IMR-90 (cell line): ENCODE data around the gene CEP57L1. TPM values are rescaled to one million over a fixed set of nuclear protein-coding genes. Genes with fewer than 3 reads are reported as not detected.

Experiments used
- ATAC-seq: fragments of 200-7000 bp; cut with Tn5 transposase; 2 replicates; pipeline ENCODE4 v1.9.1; 2020; ENCODE audit warnings: low read depth, mild to moderate bottlenecking, moderate library complexity
- BruUV-seq: library from RNA; stranded (reverse); fragments of 400-500 nt; replicated peaks from 2 replicates; lab custom pipeline; 2021; lab: Mats Ljungman, UMichigan
- CTCF ChIA-PET: fragments of 300-600 bp; formaldehyde crosslinking; extraction: SDS; loops from one replicate; lab custom pipeline; 2021; ENCODE audit warnings: antibody characterized with exemption; lab: Yijun Ruan, JAX
- POLR2A ChIA-PET: fragments of 300-600 bp; sonication (Branson Sonifier 250); formaldehyde crosslinking; loops from one replicate; lab custom pipeline; 2022; ENCODE audit warnings: antibody characterized with exemption; ENCODE audit not compliant: unreplicated experiment; lab: Charles Lee
- DNase-seq: peaks from one replicate; pipeline ENCODE4 v3.0.0; 2013
- H2AFZ ChIP-seq: replicated peaks from 2 replicates; pipeline ENCODE3; 2013; ENCODE audit warnings: low read length, mild to moderate bottlenecking; ENCODE audit not compliant: poor library complexity
- H2AK5ac ChIP-seq: 2 replicates; pipeline ENCODE4 v1.6.1; 2013; ENCODE audit warnings: low read depth, low read length, inconsistent platforms
- H2AK9ac ChIP-seq: replicated peaks from 2 replicates; pipeline ENCODE3; 2013; ENCODE audit warnings: mild to moderate bottlenecking, low read depth, low read length, moderate library complexity; ENCODE audit not compliant: poor library complexity
- H2BK120ac ChIP-seq: 2 replicates; pipeline ENCODE4 v1.6.1; 2013; ENCODE audit warnings: low read depth, low read length, inconsistent platforms
- H2BK15ac ChIP-seq: 3 replicates; pipeline ENCODE4 v1.6.1; 2013; ENCODE audit warnings: low read depth, low read length, inconsistent platforms
- H2BK20ac ChIP-seq: 2 replicates; pipeline ENCODE4 v1.6.1; 2013; ENCODE audit warnings: low read depth, mild to moderate bottlenecking, inconsistent platforms, low read length, moderate library complexity
- H2BK5ac ChIP-seq: 2 replicates; pipeline ENCODE4 v1.6.1; 2013; ENCODE audit warnings: mild to moderate bottlenecking, low read depth, low read length, inconsistent platforms; ENCODE audit not compliant: poor library complexity, severe bottlenecking
- H3K14ac ChIP-seq: replicated peaks from 2 replicates; pipeline ENCODE4 v1.6.1; 2013; ENCODE audit warnings: low read depth, low read length, inconsistent platforms
- H3K18ac ChIP-seq: 2 replicates; pipeline ENCODE4 v1.6.1; 2013; ENCODE audit warnings: low read depth, low read length, control low read depth
- H3K23ac ChIP-seq: 2 replicates; pipeline ENCODE4 v1.6.1; 2013; ENCODE audit warnings: low read depth, low read length, inconsistent platforms
- H3K27ac ChIP-seq: 2 replicates; pipeline ENCODE4 v1.5.1; 2013; ENCODE audit warnings: mild to moderate bottlenecking, control low read depth, low read length; ENCODE audit not compliant: insufficient read depth
- H3K27me3 ChIP-seq: 2 replicates; pipeline ENCODE4 v1.6.1; 2013; ENCODE audit warnings: low read length; ENCODE audit not compliant: control insufficient read depth, insufficient read depth
- H3K36me3 ChIP-seq: 2 replicates; pipeline ENCODE4 v1.6.1; 2013; ENCODE audit warnings: low read length, mixed read lengths; ENCODE audit not compliant: control insufficient read depth, insufficient read depth
- H3K4ac ChIP-seq: 2 replicates; pipeline ENCODE4 v1.6.1; 2013; ENCODE audit warnings: low read depth, low read length, inconsistent platforms
- H3K4me1 ChIP-seq: 2 replicates; pipeline ENCODE4 v1.6.1; 2013; ENCODE audit warnings: low read length, mixed read lengths; ENCODE audit not compliant: control insufficient read depth, insufficient read depth
- H3K4me2 ChIP-seq: 2 replicates; pipeline ENCODE4 v1.6.1; 2013; ENCODE audit warnings: low read depth, mild to moderate bottlenecking, control low read depth, low read length, moderate library complexity
- H3K4me3 ChIP-seq: 2 replicates; pipeline ENCODE4 v1.5.1; 2013; ENCODE audit warnings: low read depth, mild to moderate bottlenecking, control low read depth, low read length, moderate library complexity; ENCODE audit not compliant: insufficient read depth
- H3K56ac ChIP-seq: 2 replicates; pipeline ENCODE4 v1.6.1; 2013; ENCODE audit warnings: low read length, inconsistent platforms; ENCODE audit not compliant: insufficient read depth; ENCODE audit errors: extremely low read depth
- H3K79me1 ChIP-seq, 2 experiments: 2 replicates each; pipeline ENCODE4 v1.6.1; 2013; ENCODE audit warnings: low read length in 2 of 2, inconsistent platforms in 1 of 2, low read depth in 1 of 2
- H3K9ac ChIP-seq: 2 replicates; pipeline ENCODE4 v1.6.1; 2013; ENCODE audit warnings: low read depth, low read length, control low read depth
- H3K9me1 ChIP-seq: 2 replicates; pipeline ENCODE4 v1.6.1; 2013; ENCODE audit warnings: low read length, inconsistent platforms; ENCODE audit not compliant: insufficient read depth
- H3K9me3 ChIP-seq: 2 replicates; pipeline ENCODE4 v1.6.1; 2013; ENCODE audit warnings: low read length; ENCODE audit not compliant: control insufficient read depth, insufficient read depth
- H4K20me1 ChIP-seq: 2 replicates; pipeline ENCODE4 v1.6.1; 2013; ENCODE audit warnings: low read length, inconsistent platforms; ENCODE audit not compliant: insufficient read depth
- H4K5ac ChIP-seq: 2 replicates; pipeline ENCODE4 v1.6.1; 2013; ENCODE audit warnings: mild to moderate bottlenecking, low read depth, low read length, control low read depth
- H4K8ac ChIP-seq, 2 experiments: 2 replicates each; pipeline ENCODE4 v1.6.1; 2013; ENCODE audit warnings: low read depth in 2 of 2, low read length in 2 of 2, control low read depth in 1 of 2, inconsistent platforms in 1 of 2
- H4K91ac ChIP-seq: 2 replicates; pipeline ENCODE4 v1.6.1; 2013; ENCODE audit warnings: low read depth, low read length, inconsistent platforms; ENCODE audit not compliant: insufficient read depth
- BHLHE40 ChIP-seq: fragments of 150-350 bp; IDR thresholded peaks from 2 replicates; pipeline ENCODE4 v1.6.1; 2016; ENCODE audit warnings: mild to moderate bottlenecking, low read depth, low read length
- CEBPB ChIP-seq: IDR thresholded peaks from 2 replicates; pipeline ENCODE4 v1.6.1; 2012; ENCODE audit warnings: low read depth, low read length, improper control_type of control experiment
- CHD1 ChIP-seq: IDR thresholded peaks from 2 replicates; pipeline ENCODE4 v1.6.1; 2012; ENCODE audit warnings: low read depth, low read length, improper control_type of control experiment
- FOS ChIP-seq: fragments of 150-350 bp; IDR thresholded peaks from 2 replicates; pipeline ENCODE4 v1.6.1; 2016; ENCODE audit warnings: low read depth, low read length
- MAFK ChIP-seq: IDR thresholded peaks from 2 replicates; pipeline ENCODE4 v1.6.1; 2012; ENCODE audit warnings: low read depth, low read length, improper control_type of control experiment
- MAZ ChIP-seq: IDR thresholded peaks from 2 replicates; pipeline ENCODE4 v1.6.1; 2012; ENCODE audit warnings: low read depth, mild to moderate bottlenecking, low read length, improper control_type of control experiment, moderate library complexity, borderline replicate concordance
- MXI1 ChIP-seq: IDR thresholded peaks from 2 replicates; pipeline ENCODE4 v1.6.1; 2012; ENCODE audit warnings: low read depth, mild to moderate bottlenecking, low read length, moderate library complexity, borderline replicate concordance
- NFE2L2 ChIP-seq: fragments of 150-350 bp; IDR thresholded peaks from 2 replicates; pipeline ENCODE4 v1.6.1; 2016; ENCODE audit warnings: low read depth, mild to moderate bottlenecking, low read length
- POLR2A ChIP-seq: IDR thresholded peaks from 2 replicates; pipeline ENCODE4 v1.6.1; 2012; ENCODE audit warnings: mild to moderate bottlenecking, low read depth, low read length
- RAD21 ChIP-seq: IDR thresholded peaks from 2 replicates; pipeline ENCODE4 v1.6.1; 2012; ENCODE audit warnings: low read length, improper control_type of control experiment
- RCOR1 ChIP-seq: IDR thresholded peaks from 2 replicates; pipeline ENCODE4 v1.6.1; 2012; ENCODE audit warnings: mild to moderate bottlenecking, low read length, improper control_type of control experiment; ENCODE audit not compliant: insufficient replicate concordance
- RFX5 ChIP-seq: IDR thresholded peaks from 2 replicates; pipeline ENCODE4 v1.8.0; 2012; ENCODE audit warnings: low read depth, mild to moderate bottlenecking, low read length, moderate library complexity
- SMC3 ChIP-seq: fragments of 150-350 bp; IDR thresholded peaks from 2 replicates; pipeline ENCODE4 v1.6.1; 2016; ENCODE audit warnings: low read depth, mild to moderate bottlenecking, antibody characterized with exemption, low read length, moderate library complexity
- WGBS, 2 experiments: methylation state at CpG; one replicate each; pipeline versions ENCODE4 v1.1.5 to v1.1.7; 2013; ENCODE audit warnings: missing lambda C conversion rate in 2 of 2; ENCODE audit not compliant: insufficient read length in 1 of 2; ENCODE audit errors: extremely low coverage in 2 of 2; 5-methylcytosine and 5-hydroxymethylcytosine counted together
- dilution Hi-C: fragments of 300-500 bp; cut with HindIII; formaldehyde crosslinking; loops from one replicate; pipeline ENCODE4 v1.14.3; 2018; ENCODE audit warnings: low sequenced_read_pairs; ENCODE audit not compliant: unreplicated experiment
- in situ Hi-C: fragments of 300-500 bp; cut with MboI; formaldehyde crosslinking; loops from 3 replicates; pipeline ENCODE4 v1.14.3; 2019; ENCODE audit warnings: low sequenced_read_pairs, inconsistent platforms, mixed read lengths
- intact Hi-C: fragments of 100-400 bp; cut with micrococcal nuclease; formaldehyde crosslinking; loops from 2 replicates; pipeline ENCODE4 v1.10.0; 2022
- polyA plus RNA-seq, 3 experiments: library from polyadenylated mRNA; depleted of rRNA; stranded (reverse); fragments of >200 nt; gene quantifications; 2 replicates each; pipeline ENCODE4 v1.2.3, GENCODE V29; 2012; ENCODE audit warnings: low replicate concordance in 1 of 3
- total RNA-seq: library from RNA; depleted of rRNA; stranded (reverse); fragments of >200 nt; gene quantifications from 2 replicates; pipeline ENCODE4 v1.2.3, GENCODE V29; 2012
- TF ChIP-seq, protein P1 (sequence below): fragments of 150-350 bp; IDR thresholded peaks from 2 replicates; pipeline ENCODE4 v1.6.1; 2016; ENCODE audit warnings: low read depth, mild to moderate bottlenecking, low read length, moderate library complexity, borderline replicate concordance
- TF ChIP-seq, protein P2 (sequence below): conservative IDR thresholded peaks from 2 replicates; pipeline ENCODE4 v1.5.1; 2012; ENCODE audit warnings: mild to moderate bottlenecking, low read depth, low read length, improper control_type of control experiment
- TF ChIP-seq, protein P3 (sequence below): fragments of 150-350 bp; IDR thresholded peaks from 2 replicates; pipeline ENCODE4 v1.6.1; 2017; ENCODE audit warnings: mild to moderate bottlenecking, antibody characterized with exemption, low read length, low read depth

The CEP57L1 gene
- total and polyA plus RNA-seq, 2 of the 4 experiments (the other 2 are of a cell fraction): 10.3 to 21.9 TPM

- Histone ChIP-seq H3K9me3 (no peaks in the 10 kb centered on the region), H3K14ac (no peak overlapping the region), H4K8ac (no peak overlapping the region), H4K5ac (no peak overlapping the region), H4K91ac (no peak overlapping the region), H3K79me1 (peaks cover 0 to 11% of the 10 kb centered on the region in 2 experiments; a peak in 3 of 4 replicates), H2BK120ac (no peak overlapping the region), H3K9ac (no peak overlapping the region), H3K4me3 (no peak overlapping the region), H2AK9ac (no peak overlapping the region), H3K56ac (no peak overlapping the region), H2BK15ac (no peak overlapping the region), H2BK20ac (no peak overlapping the region), H3K27ac (no peak overlapping the region), H3K4me1 (peaks cover 1% of the 10 kb centered on the region; the same call in 1 of the 2 replicates), H3K18ac (no peak overlapping the region), H3K27me3 (no peaks in the 10 kb centered on the region), H4K20me1 (no peaks in the 10 kb centered on the region), H3K4ac (no peak overlapping the region), H3K4me2 (no peak overlapping the region), H3K36me3 (no peaks in the 10 kb centered on the region), H2BK5ac (no peak overlapping the region), H3K9me1 (peaks cover 4% of the 10 kb centered on the region; the same call in 1 of the 2 replicates), H2AFZ (no peak overlapping the region), H2AK5ac (no peak overlapping the region), H3K23ac (no peak overlapping the region)
- intact Hi-C loops (no loop called here), dilution Hi-C loops (no loop called here), in situ Hi-C loops (no loop called here)
- ChIA-PET CTCF (interaction anchor here (0.7 to 0.9 kb wide), 3 partner anchors 8 to 159 kb away, joined by 3 read pairs; partner anchors contain the start of gene SESN1), POLR2A (no interaction called here)
- ATAC-seq: peak; percentile 27; the same call in 1 of the 2 replicates
- no peak for DNase-seq
- no TSS peak for BruUV-seq
- TF ChIP-seq MXI1: no peak
- no peak for TF ChIP-seq SMC3
- no peak for TF ChIP-seq MAFK
- no peak for TF ChIP-seq BHLHE40
- TF ChIP-seq, protein P1, sequence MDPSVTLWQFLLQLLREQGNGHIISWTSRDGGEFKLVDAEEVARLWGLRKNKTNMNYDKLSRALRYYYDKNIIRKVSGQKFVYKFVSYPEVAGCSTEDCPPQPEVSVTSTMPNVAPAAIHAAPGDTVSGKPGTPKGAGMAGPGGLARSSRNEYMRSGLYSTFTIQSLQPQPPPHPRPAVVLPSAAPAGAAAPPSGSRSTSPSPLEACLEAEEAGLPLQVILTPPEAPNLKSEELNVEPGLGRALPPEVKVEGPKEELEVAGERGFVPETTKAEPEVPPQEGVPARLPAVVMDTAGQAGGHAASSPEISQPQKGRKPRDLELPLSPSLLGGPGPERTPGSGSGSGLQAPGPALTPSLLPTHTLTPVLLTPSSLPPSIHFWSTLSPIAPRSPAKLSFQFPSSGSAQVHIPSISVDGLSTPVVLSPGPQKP: no peak
- TF ChIP-seq, protein P2, sequence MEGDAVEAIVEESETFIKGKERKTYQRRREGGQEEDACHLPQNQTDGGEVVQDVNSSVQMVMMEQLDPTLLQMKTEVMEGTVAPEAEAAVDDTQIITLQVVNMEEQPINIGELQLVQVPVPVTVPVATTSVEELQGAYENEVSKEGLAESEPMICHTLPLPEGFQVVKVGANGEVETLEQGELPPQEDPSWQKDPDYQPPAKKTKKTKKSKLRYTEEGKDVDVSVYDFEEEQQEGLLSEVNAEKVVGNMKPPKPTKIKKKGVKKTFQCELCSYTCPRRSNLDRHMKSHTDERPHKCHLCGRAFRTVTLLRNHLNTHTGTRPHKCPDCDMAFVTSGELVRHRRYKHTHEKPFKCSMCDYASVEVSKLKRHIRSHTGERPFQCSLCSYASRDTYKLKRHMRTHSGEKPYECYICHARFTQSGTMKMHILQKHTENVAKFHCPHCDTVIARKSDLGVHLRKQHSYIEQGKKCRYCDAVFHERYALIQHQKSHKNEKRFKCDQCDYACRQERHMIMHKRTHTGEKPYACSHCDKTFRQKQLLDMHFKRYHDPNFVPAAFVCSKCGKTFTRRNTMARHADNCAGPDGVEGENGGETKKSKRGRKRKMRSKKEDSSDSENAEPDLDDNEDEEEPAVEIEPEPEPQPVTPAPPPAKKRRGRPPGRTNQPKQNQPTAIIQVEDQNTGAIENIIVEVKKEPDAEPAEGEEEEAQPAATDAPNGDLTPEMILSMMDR: no peak
- TF ChIP-seq POLR2A: no peak
- TF ChIP-seq, protein P3, sequence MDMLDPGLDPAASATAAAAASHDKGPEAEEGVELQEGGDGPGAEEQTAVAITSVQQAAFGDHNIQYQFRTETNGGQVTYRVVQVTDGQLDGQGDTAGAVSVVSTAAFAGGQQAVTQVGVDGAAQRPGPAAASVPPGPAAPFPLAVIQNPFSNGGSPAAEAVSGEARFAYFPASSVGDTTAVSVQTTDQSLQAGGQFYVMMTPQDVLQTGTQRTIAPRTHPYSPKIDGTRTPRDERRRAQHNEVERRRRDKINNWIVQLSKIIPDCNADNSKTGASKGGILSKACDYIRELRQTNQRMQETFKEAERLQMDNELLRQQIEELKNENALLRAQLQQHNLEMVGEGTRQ: no peak
- TF ChIP-seq RFX5: no peak
- no peak for TF ChIP-seq NFE2L2
- TF ChIP-seq CEBPB: no peak
- no peak for TF ChIP-seq RCOR1
- no peak for TF ChIP-seq CHD1
- no peak for TF ChIP-seq MAZ
- no peak for TF ChIP-seq RAD21
- no peak for TF ChIP-seq FOS
- no CpG with 5 or more reads among the region's 4 CpGs for WGBS, 2 experiments
Observed at GRCh38 chr6:109081516-109082187, 13.7 kb upstream of the CEP57L1 start.
